Neural cell (in vitro differentiated cells): ENCODE results near the gene HS6ST1. TPM values are rescaled to one million over a fixed set of nuclear protein-coding genes. Genes with fewer than 3 reads are reported as not detected.

Experiments
- H2AFZ ChIP-seq: fragments of 200-600, 300-800 bp; sonication (generic), shearing (Covaris generic); 2 replicates; pipeline ENCODE4 v1.6.0; 2014; ENCODE audit warnings: low read depth, mild to moderate bottlenecking, antibody characterized with exemption, low read length, moderate library complexity
- H3F3A ChIP-seq: fragments of 200-600 bp; shearing (Covaris generic); 2 replicates; pipeline ENCODE4 v1.6.1; 2016; ENCODE audit warnings: mild to moderate bottlenecking, moderate library complexity, mixed read lengths, antibody characterized with exemption, low read length; ENCODE audit not compliant: insufficient read depth, poor library complexity, severe bottlenecking
- H3K27ac ChIP-seq: fragments of 200-600, 300-800 bp; sonication (generic), shearing (Covaris generic); 2 replicates; pipeline ENCODE4 v1.5.1; 2014; ENCODE audit warnings: mild to moderate bottlenecking, low read length, moderate library complexity
- H3K27me3 ChIP-seq: fragments of 300-800, 200-600 bp; sonication (generic), shearing (Covaris generic); 2 replicates; pipeline ENCODE4 v1.6.0; 2014; ENCODE audit warnings: mild to moderate bottlenecking, low read depth, low read length, moderate library complexity; ENCODE audit not compliant: insufficient read depth
- H3K36me3 ChIP-seq: fragments of 300-800, 200-600 bp; sonication (generic), shearing (Covaris generic); 2 replicates; pipeline ENCODE4 v1.5.1; 2014; ENCODE audit warnings: mild to moderate bottlenecking, antibody characterized with exemption, low read length, moderate library complexity; ENCODE audit not compliant: insufficient read depth
- H3K4me2 ChIP-seq: fragments of 300-800, 200-600 bp; sonication (generic), shearing (Covaris generic); 2 replicates; pipeline ENCODE4 v1.6.0; 2014; ENCODE audit warnings: mild to moderate bottlenecking, low read length
- H3K4me3 ChIP-seq: fragments of 300-800, 200-600 bp; sonication (generic), shearing (Covaris generic); 2 replicates; pipeline ENCODE4 v1.5.1; 2014; ENCODE audit warnings: mild to moderate bottlenecking, low read length, moderate library complexity
- H3K79me2 ChIP-seq: fragments of 200-600 bp; shearing (Covaris generic); replicated peaks from 2 replicates; pipeline ENCODE4 v1.6.0; 2014; ENCODE audit warnings: mild to moderate bottlenecking, low read length, moderate library complexity; ENCODE audit not compliant: insufficient read depth
- H3K9ac ChIP-seq: fragments of 300-800, 200-600 bp; sonication (generic), shearing (Covaris generic); 2 replicates; pipeline ENCODE4 v1.6.1; 2016; ENCODE audit warnings: mild to moderate bottlenecking, low read length, mixed read lengths
- H3K9me2 ChIP-seq: fragments of 200-600 bp; shearing (Covaris generic); 2 replicates; pipeline ENCODE4 v1.6.1; 2016; ENCODE audit warnings: mild to moderate bottlenecking, low read length, mixed read lengths; ENCODE audit not compliant: insufficient read depth
- H3K9me3 ChIP-seq: fragments of 200-600, 300-800 bp; sonication (generic), shearing (Covaris generic); 2 replicates; pipeline ENCODE4 v1.6.1; 2016; ENCODE audit warnings: mild to moderate bottlenecking, mixed run types, low read length, moderate library complexity, mixed read lengths
- H4K20me1 ChIP-seq: fragments of 200-600 bp; shearing (Covaris generic); 2 replicates; pipeline ENCODE4 v1.6.1; 2016; ENCODE audit warnings: mild to moderate bottlenecking, mixed run types; ENCODE audit not compliant: insufficient read depth
- CTCF ChIP-seq: fragments of 450-650 bp; IDR thresholded peaks from 2 replicates; pipeline ENCODE4 v1.5.1; 2014; ENCODE audit warnings: antibody characterized with exemption, mild to moderate bottlenecking, moderate library complexity; ENCODE audit not compliant: poor library complexity, severe bottlenecking
- EP300 ChIP-seq: fragments of 450-650 bp; conservative IDR thresholded peaks from 2 replicates; pipeline ENCODE4 v1.6.1; 2014; ENCODE audit warnings: antibody characterized with exemption, mild to moderate bottlenecking, moderate library complexity; ENCODE audit not compliant: poor library complexity, severe bottlenecking
- EZH2 ChIP-seq: fragments of 200-600, 300-800 bp; shearing (Covaris generic), sonication (generic); IDR thresholded peaks from 2 replicates; pipeline ENCODE4 v1.6.1; 2014; ENCODE audit warnings: antibody characterized with exemption, low read length, borderline replicate concordance, mild to moderate bottlenecking; ENCODE audit not compliant: insufficient read depth, poor library complexity, severe bottlenecking
- MXI1 ChIP-seq: fragments of 450-650 bp; conservative IDR thresholded peaks from 2 replicates; pipeline ENCODE4 v1.6.1; 2014; ENCODE audit warnings: antibody characterized with exemption, mild to moderate bottlenecking; ENCODE audit not compliant: poor library complexity, severe bottlenecking
- POLR2AphosphoS5 ChIP-seq: IDR thresholded peaks from 2 replicates; pipeline ENCODE4 v1.6.1; 2012
- RAD21 ChIP-seq: fragments of 450-650 bp; conservative IDR thresholded peaks from 2 replicates; pipeline ENCODE4 v1.6.1; 2014; ENCODE audit warnings: antibody characterized with exemption, mild to moderate bottlenecking, moderate library complexity
- REST ChIP-seq: IDR thresholded peaks from 2 replicates; pipeline ENCODE4 v1.6.1; 2012; ENCODE audit warnings: borderline replicate concordance
- SMC3 ChIP-seq: fragments of 450-650 bp; conservative IDR thresholded peaks from 2 replicates; pipeline ENCODE4 v1.6.1; 2014; ENCODE audit warnings: antibody characterized with exemption, mild to moderate bottlenecking, moderate library complexity; ENCODE audit not compliant: poor library complexity
- TAF1 ChIP-seq: IDR thresholded peaks from 2 replicates; pipeline ENCODE4 v1.6.1; 2012; ENCODE audit warnings: low read depth
- polyA plus RNA-seq: library from polyadenylated mRNA; depleted of rRNA; stranded (reverse); fragments of >200 nt; gene quantifications from 2 replicates; pipeline ENCODE4 v1.2.3, GENCODE V29; 2014

The HS6ST1 gene
- polyA plus RNA-seq, 1 donor from 2014 or later: 44.1 TPM

- no peaks in the 10 kb centered on the region for H4K20me1 ChIP-seq
- H3K27me3 ChIP-seq: no peaks in the 10 kb centered on the region
- no peak overlapping the region for H2AFZ ChIP-seq
- H3F3A ChIP-seq: no peaks in the 10 kb centered on the region
- no peaks in the 10 kb centered on the region for H3K36me3 ChIP-seq
- no peak overlapping the region for H3K4me3 ChIP-seq
- peaks cover 91% of the 10 kb centered on the region for H3K79me2 ChIP-seq
- no peak overlapping the region for H3K4me2 ChIP-seq
- no peaks in the 10 kb centered on the region for H3K9me3 ChIP-seq
- H3K9ac ChIP-seq: no peak overlapping the region
- no peak for TF ChIP-seq EZH2
- TF ChIP-seq RAD21: no peak
- no peak for TF ChIP-seq SMC3
- no peak for TF ChIP-seq EP300
- TF ChIP-seq POLR2AphosphoS5: no peak
- no peak for TF ChIP-seq MXI1
- TF ChIP-seq TAF1: no peak
- TF ChIP-seq CTCF: no peak
- no peak for TF ChIP-seq REST
- no peak overlapping the region for H3K27ac ChIP-seq
- no peaks in the 10 kb centered on the region for H3K9me2 ChIP-seq
These were observed 6.8 kb downstream of the HS6ST1 start for GRCh38 chr2:128311755-128312341.

- no peak overlapping the region for H2AFZ ChIP-seq
- no peaks in the 10 kb centered on the region for H3K36me3 ChIP-seq
- TF ChIP-seq SMC3 (no peak), CTCF (no peak), POLR2AphosphoS5 (no peak), EZH2 (no peak), REST (no peak), TAF1 (no peak), EP300 (no peak), MXI1 (no peak)
These were observed 7.4 kb downstream of the HS6ST1 start for GRCh38 chr2:128311216-128311754.

More at GRCh38 chr2:128311216-128311754, 7.4 kb downstream of the HS6ST1 start:
- Histone ChIP-seq H3K4me2 (no peak overlapping the region), H3K79me2 (peaks cover 85% of the 10 kb centered on the region), H3K27me3 (no peaks in the 10 kb centered on the region), H4K20me1 (no peaks in the 10 kb centered on the region), H3K9ac (no peak overlapping the region), H3K4me3 (no peak overlapping the region), H3K9me2 (no peaks in the 10 kb centered on the region), H3K9me3 (no peaks in the 10 kb centered on the region), H3K27ac (no peak overlapping the region), H3F3A (no peaks in the 10 kb centered on the region)
